Activated CD8-positive, alpha-beta memory T cell treated with anti-CD3 and anti-CD28 coated beads, Interleukin-2, amount 50 U/mL, for 24 hours (primary cell): Measurements from ENCODE around the gene GK2.

Source experiments
- DNase-seq: peaks from one replicate; pipeline ENCODE4 v3.0.0-alpha.2; 2020; ENCODE audit errors: extremely low read depth

GK2 gene

GRCh38 chr4:79385641-79386040 lies 22.4 kb downstream of the GK2 start:
- DNase-seq: no peak

GRCh38 chr4:79381161-79381560 lies 26.9 kb downstream of the GK2 start:
- no peak for DNase-seq

GRCh38 chr4:79370026-79370425 lies 38.0 kb downstream of the GK2 start:
- no peak for DNase-seq

- DNase-seq: no peak
Observed at GRCh38 chr4:79367096-79367495, 40.9 kb downstream of the GK2 start.

GRCh38 chr4:79366422-79366821 lies 41.6 kb downstream of the GK2 start:
- no peak for DNase-seq

DNA sequence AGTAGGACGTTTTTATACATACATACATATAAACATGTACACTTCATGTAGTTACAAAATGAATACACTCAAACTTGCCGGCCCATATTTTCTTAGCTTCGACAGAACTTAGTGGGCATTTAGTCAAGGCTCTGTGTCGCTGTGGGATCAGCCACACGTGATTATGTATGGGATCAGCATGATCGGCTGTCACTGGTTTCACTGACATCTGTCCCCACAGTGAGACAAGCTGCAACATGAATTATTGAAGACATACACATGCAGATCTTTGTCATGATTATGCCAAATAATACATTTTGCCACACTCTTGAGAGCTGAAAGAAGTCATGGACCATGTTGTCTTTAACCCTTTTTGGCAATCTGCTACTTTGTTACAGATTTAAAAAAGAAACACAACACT lies 44.0 kb downstream of the GK2 start:
- DNase-seq: no peak

DNA sequence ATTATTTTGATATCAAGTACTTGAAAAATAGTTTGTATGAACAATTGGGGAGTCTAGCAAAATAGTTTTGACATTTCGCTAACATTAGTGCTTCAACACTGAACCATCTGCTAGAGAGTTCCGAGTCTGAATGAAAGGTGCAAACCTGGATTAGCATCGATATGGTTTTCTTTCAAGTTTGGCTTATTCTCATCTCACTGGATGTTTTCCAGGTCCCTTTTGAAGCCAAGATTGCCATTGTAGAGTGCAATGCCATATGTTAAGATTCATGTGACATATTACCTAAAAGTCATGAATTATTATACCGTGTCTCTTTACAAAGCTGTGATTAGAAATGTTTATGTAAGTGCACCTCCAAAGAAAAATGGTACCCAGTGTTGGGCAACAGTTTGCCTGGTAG lies 45.4 kb downstream of the GK2 start:
- no peak for DNase-seq

- DNase-seq: no peak
Observed at GRCh38 chr4:79360006-79360405, 48.0 kb downstream of the GK2 start.

DNA sequence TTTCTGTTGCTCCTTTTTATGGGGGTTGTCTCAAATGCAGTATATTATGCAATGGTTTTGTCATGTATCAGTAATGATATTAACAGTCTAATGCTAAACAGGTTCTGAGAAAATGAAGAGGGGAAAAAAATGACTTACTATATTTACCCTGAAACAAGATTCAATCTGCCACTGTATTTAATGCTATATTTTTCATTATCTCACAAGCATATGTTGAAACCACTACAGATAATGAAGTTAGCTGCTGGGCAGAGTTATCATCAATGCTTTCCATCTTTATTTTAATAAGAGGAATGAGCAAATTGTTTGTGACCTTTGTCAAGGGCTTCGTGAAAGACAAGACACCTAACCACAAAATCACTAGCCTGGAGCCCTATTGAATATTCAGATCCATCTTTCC lies 49.6 kb downstream of the GK2 start:
- no peak for DNase-seq

DNA sequence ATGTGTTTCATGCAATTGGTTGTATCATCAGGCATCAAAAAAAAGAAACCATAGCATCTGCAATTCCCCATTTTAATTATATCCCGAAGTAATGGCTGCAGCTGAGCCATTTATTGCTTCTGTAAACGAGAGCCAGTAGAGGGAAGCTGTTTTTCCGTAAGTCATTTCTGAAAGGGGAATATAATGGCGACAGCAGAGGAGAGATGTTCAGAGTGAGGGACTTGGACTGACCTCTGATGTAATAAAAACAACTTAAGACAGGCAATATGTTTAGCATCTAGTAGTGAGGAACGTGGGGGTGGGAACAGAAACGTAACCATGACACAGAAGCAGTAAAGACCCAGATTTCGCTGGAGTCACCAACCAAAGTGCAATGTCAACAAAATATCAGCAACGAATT lies 50.7 kb downstream of the GK2 start:
- DNase-seq: no peak
